ENCODE data around the gene CHMP6.

- TF ChIP-seq CTCF (IDR thresholded peaks at IDR 0.05 in 8 of 11, conservative IDR thresholded peaks at IDR 0.05 in 3 of 11) (no peak), POLR2A (IDR thresholded peaks at IDR 0.05) (no peak), POLR2AphosphoS5 (IDR thresholded peaks at IDR 0.05) (no peak)
Measured at GRCh38 chr17:81049372-81049911, 57.8 kb downstream of the CHMP6 start.
